CD4-positive, alpha-beta T cell treated with Interferon gamma for 1 hour (primary cell): Measurements from ENCODE around the gene LCK.
"Not testable (repeated sequence)": the region's sequence is repeated elsewhere in the genome, so short reads cannot be mapped to it uniquely, and the experiment has no call there.

ENCODE experiments used
- DNase-seq: peaks from one replicate; pipeline ENCODE4 v3.0.0-alpha.2; 2020

Gene LCK

GRCh38 chr1:32274646-32275340 is 23.7 kb downstream of the LCK start:
- no peak for DNase-seq

DNA sequence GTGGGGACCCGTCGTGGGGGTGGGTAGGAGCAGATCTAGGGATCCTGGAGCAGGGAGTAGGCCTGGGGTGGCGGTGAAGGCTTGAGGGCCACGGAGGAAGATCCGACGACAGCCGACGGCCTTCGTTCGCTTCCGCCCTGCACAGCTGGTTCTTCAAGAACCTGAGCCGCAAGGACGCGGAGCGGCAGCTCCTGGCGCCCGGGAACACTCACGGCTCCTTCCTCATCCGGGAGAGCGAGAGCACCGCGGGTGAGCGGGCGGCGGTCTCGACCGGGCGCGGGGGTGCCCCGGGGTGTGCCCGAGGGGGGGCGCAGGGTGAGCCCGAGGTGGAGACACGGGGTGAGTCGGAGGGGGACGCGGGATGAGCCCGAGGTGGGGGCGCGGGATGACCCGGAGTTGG is 24.4 kb downstream of the LCK start:
- DNase-seq: no peak

GRCh38 chr1:32276032-32276782 is 25.1 kb downstream of the LCK start:
- no peak for DNase-seq

DNA sequence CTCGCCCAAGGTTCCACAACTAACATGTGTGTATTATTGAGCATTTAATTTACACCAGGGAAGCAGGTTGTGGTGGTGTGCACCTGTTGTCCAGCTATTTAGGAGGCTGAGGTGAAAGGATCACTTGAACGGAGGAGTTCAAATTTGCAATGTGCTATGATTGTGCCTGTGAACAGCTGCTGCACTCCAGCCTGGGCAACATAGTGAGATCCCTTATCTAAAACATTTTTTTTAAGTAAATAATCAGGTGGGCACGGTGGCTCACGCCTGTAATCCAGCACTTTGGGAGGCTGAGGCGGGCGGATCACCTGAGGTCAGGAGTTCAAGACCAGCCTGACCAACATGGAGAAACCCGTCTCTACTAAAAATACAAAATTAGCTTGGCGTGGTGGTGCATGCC is 33.7 kb downstream of the LCK start:
- not testable (repeated sequence) for DNase-seq

GRCh38 chr1:32285658-32286057 is 34.6 kb downstream of the LCK start:
- DNase-seq: no peak

DNA sequence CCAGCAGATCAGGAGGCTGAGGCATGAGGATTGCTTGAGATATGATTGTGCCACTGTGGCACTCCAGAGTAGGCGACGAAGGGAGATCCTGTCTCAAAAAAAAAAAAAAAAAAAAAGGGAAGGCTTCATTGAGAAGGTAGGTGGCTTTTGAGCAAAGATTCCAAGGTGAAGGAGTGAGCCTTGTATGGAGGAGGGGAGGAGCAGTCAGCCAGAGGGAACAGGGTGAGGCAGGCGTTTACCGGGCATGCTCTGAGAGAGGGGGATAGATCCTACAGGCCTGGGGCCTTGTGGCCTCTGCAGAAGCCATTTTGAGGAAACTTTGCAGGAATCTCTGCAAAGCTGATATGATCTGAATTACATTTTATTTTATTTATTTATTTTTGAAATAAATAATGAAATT is 35.7 kb downstream of the LCK start:
- DNase-seq: no peak

DNA sequence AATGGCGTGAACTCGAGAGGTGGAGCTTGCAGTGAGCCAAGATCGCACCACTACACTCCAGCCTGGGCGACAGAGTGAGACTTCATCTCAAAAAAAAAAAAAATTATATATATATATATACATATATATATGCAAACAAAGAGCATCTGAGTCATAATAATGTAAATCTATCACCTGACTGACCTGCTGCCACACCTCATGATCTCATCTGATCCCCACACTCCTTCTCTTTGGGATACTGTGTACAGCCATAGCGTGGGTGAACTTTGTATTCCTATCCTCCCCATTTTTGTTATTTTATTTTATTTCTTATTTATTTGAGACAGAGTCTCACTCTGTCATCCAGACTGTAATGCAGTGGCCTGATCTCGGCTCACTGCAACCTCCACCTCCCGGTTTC is 38.2 kb downstream of the LCK start:
- no peak for DNase-seq

GRCh38 chr1:32291145-32291707 is 40.2 kb downstream of the LCK start:
- DNase-seq: no peak

GRCh38 chr1:32291708-32292538 is 40.9 kb downstream of the LCK start, which contains the start of gene HDAC1:
Gene HDAC1, plus strand, starts transcription at chr1:32292083. Its CDS starts 87 bp downstream, at chr1:32292170.
- peak; percentile 99 for DNase-seq

- DNase-seq: not testable (repeated sequence)
These were observed 47.1 kb downstream of the LCK start for GRCh38 chr1:32298211-32298610.

DNA sequence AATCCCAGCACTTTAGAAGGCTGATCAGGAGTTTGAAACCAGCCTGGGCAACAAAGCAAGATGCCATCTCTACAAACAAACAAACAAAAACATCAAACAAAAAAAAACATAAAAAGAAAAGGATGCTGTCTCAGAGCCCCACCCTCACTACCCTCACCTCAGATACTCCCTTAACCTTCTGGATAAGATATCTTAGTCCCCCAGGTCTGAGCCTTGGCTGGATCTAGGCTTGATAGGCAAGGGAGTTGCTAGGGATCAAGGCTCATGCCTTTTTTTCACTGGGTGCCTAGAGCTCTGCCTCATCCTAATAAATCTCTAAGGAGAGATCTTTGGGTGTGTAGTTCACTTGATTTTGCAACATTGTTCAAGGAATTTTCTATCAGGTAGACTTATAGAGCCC is 48.3 kb downstream of the LCK start:
- no peak for DNase-seq

DNA sequence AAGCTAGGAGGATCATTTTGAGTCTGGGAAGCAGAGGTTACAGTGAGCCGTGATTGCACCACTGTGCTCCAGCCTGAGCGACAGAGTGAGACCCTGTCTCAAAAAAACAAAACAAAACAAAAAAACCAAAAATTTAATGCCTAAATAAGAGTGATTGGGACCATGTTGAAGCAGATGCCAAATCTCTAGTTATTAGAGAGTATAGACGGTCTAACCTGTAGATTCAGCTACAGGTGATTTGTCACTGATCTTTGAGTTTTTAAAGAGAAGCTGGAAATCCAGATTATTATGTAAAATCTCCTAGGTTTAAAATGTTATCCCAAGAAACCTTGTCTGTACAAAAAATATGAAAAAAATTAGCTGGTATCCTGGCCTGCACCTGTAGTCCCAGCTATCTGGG is 52.3 kb downstream of the LCK start:
- DNase-seq: no peak

- no peak for DNase-seq
These were observed 53.0 kb downstream of the LCK start for GRCh38 chr1:32303997-32304622.

DNA sequence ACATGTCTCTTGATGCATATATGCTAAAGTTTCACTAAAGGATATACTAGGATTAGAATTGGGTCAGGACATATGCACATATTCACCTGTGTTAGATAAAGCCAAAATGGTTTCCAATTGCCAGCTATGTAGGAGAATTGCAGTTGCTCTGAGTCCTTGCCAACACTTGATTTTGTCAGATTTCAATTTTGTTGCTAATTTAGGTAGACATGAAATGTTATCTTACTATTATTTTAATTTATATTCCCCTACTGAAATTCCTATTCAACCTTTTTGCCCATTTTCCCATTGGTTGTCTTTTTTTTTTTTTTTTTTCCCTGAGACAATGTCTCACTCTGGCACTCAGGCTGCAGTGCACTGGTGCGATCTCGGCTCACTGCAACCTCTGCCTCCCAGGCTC is 54.2 kb downstream of the LCK start:
- DNase-seq: no peak

DNA sequence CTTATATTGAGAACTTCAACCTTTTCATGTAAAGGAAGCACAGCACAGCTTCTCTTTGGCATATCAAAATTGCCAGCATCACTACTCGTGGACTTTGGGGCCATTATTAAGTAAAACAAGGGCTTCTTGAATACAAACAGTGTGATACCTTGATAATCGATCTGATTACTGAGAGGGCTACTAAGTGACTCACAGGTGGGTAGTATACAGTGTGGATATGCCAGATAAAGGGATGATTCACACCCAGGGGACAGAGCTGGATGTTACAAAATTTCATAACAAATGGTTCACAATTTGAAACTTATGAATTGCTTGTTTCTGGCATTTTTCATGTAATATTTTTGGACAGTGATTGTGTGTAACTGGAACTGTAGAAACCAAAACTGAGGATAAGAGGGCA is 56.3 kb downstream of the LCK start:
- no peak for DNase-seq

GRCh38 chr1:32309960-32310359 is 58.9 kb downstream of the LCK start:
- no peak for DNase-seq

DNA sequence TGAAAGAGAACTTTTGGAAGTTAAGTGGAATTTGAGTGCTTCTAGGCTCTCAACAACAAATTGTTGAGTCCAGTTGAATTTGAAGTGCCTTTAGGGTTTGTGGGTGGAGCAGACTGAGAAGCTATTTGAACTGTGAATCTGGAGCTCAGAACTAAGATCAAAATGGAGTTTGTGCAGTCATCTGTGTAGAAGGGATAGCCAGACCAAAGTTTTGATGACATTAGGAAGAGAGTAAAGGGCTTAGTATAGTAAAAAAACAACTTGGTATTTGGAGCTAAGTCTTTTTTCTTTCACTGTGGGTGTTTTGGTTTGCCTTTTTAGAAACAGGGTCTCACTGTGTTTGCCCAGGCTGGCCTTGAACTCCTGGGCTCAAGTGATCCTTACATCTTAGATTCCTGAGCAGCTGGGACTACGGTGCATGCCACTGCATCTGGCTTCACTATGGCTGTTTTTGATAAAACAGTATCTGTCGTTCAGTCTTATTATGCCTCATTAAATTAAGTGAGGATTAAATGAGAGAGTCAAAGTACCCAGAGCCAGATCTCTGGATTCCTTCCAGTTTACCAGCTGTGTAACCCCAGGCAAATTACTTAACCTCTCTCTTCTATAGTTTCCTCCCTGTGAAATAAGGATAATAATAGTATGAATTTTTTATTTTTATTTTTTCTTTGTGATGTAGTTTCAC is 60.8 kb downstream of the LCK start:
- DNase-seq: no peak

DNA sequence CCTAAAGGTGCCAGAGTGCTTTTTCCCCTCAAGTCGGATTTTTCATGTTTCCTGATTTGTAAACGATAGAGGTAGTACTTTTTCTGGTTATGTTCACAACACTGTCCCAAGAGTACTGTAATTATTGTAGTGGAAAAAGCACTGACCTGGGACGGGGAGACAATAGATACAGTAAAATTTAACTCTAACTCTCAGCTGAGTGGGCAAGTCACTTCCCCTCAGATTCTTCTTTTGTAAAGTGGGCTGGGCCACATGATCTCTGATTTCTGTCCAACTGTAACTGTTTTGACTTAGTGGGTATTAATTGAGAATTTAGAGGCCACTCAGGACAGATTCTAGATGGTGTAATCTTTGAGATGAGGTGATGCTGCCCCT is 65.8 kb downstream of the LCK start:
- no peak for DNase-seq

DNA sequence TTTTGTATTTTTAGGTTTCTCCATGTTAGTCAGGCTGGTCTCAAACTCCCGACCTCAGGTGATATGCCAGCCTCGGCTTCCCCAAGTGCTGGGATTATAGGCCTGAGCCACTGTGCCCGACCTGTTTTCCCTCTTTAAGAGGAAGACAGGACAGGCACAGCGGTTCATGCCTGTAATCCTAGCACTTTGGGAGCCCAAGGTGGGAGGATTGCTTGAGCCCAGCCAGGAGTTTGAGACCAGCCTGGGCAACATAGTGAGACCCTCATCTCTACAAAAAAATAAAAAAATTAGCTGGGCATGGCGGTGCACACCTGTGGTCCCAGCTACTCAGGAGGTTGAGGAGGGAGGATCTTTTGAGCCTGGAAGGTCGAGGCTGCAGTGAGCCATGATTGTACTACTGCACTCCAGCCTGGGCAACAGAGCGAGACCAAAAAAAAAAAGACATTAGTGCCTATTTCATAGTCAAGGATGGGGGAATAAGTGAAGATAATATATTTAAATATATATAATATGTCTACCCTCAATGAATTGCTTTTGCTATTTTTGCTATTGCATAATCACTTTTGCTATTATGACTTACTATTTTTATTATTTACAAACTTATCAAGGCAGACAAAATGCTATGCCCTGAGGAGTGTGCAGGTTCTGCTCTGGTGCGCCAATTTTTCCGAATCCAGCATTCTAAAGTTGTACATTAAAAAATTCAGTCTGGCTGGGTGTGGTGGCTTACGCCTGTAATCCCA is 67.2 kb downstream of the LCK start:
- DNase-seq: no peak

DNA sequence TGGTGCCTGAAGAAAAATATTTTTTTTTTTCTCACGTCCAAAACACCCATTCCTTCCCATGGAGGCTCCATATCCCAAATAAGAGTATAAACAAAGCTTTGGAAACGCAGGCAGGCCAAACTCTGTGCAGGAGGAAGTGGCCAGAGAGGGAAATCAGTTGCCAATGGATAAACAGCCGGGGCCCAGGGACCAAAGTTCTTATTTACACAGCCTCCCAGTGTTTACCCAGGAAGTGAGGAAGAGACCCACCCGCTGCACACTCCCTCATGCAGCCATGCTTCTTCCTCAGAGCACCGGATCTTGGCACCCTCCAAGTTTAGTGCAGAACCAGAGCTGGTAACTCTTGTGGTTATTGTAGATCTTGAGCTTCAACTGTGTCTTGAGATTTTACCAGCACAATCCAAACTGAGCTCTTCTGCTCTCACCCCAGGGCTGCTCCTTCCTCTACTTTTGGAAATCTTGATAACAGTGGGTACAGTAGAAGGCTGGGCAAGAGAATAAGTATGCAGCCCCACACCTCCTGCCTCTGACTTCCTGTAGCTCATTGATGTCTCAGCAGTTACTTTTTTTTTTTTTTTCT is 70.7 kb downstream of the LCK start:
- DNase-seq: no peak

DNA sequence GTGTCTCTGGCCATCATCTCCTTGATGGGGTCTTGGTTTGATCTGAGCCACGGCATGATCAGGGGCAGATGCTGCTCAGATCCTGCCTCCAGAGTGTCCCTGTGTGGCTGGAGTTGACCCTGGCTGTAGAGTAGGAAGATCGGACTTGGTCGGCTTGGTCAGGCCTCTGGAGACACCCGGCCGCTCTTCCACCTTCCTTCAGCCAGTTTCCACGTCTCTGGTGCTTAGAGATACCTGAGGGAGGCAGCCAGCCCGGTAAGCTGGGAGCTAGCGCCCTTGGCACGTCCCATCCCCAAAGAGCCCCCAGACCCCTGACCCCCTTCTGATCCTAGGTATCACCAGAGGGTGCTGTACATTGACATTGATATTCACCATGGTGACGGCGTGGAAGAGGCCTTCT is 76.1 kb downstream of the LCK start:
- no peak for DNase-seq
